Trophoblast cell (in vitro differentiated cells and primary cell): ENCODE measurements around the gene SNRPA1.

Source experiments
- DNase-seq, 2 donors: peaks; one replicate each; pipeline ENCODE4 v3.0.0-alpha.2; 2016
- H2AFZ ChIP-seq: 2 replicates; pipeline ENCODE4 v1.6.1; 2013; ENCODE audit warnings: low read length, moderate library complexity, mild to moderate bottlenecking; ENCODE audit not compliant: insufficient read depth, poor library complexity
- H2AK5ac ChIP-seq: 2 replicates; pipeline ENCODE4 v1.6.1; 2013; ENCODE audit warnings: mild to moderate bottlenecking, low read length
- H2BK120ac ChIP-seq: 2 replicates; pipeline ENCODE4 v1.6.1; 2013; ENCODE audit warnings: low read length, mild to moderate bottlenecking, moderate library complexity; ENCODE audit not compliant: insufficient read depth, poor library complexity
- H2BK12ac ChIP-seq: 2 replicates; pipeline ENCODE4 v1.6.1; 2013; ENCODE audit warnings: mild to moderate bottlenecking, low read length, moderate library complexity
- H2BK5ac ChIP-seq: 2 replicates; pipeline ENCODE4 v1.6.1; 2013; ENCODE audit warnings: low read length, low read depth, moderate library complexity, mild to moderate bottlenecking; ENCODE audit not compliant: poor library complexity
- H3K14ac ChIP-seq: 2 replicates; pipeline ENCODE4 v1.6.1; 2013; ENCODE audit warnings: mild to moderate bottlenecking, low read length
- H3K18ac ChIP-seq: 2 replicates; pipeline ENCODE4 v1.6.1; 2013; ENCODE audit warnings: mild to moderate bottlenecking, low read length
- H3K23ac ChIP-seq: 2 replicates; pipeline ENCODE4 v1.6.1; 2013; ENCODE audit warnings: low read length
- H3K27ac ChIP-seq: 2 replicates; pipeline ENCODE4 v1.5.1; 2013; ENCODE audit warnings: low read depth, mild to moderate bottlenecking, inconsistent platforms, low read length, moderate library complexity
- H3K27me3 ChIP-seq: 2 replicates; pipeline ENCODE4 v1.6.1; 2013; ENCODE audit warnings: inconsistent platforms, mild to moderate bottlenecking, low read length, moderate library complexity; ENCODE audit not compliant: insufficient read depth
- H3K36me3 ChIP-seq, 2 experiments: 1 replicate in 1 of 2; 2 replicates in 1 of 2; pipeline ENCODE4 v1.6.1; 2013; ENCODE audit warnings: low read length in 2 of 2, mild to moderate bottlenecking in 2 of 2, moderate library complexity in 1 of 2; ENCODE audit not compliant: insufficient read depth in 2 of 2, control insufficient read depth in 1 of 2
- H3K4ac ChIP-seq: 2 replicates; pipeline ENCODE4 v1.6.1; 2013; ENCODE audit warnings: low read depth, mild to moderate bottlenecking, low read length, moderate library complexity
- H3K4me1 ChIP-seq, 2 experiments: 1 replicate in 1 of 2; 2 replicates in 1 of 2; pipeline ENCODE4 v1.6.1; 2013; ENCODE audit warnings: low read length in 2 of 2, mild to moderate bottlenecking in 2 of 2, moderate library complexity in 1 of 2; ENCODE audit not compliant: insufficient read depth in 2 of 2, control insufficient read depth in 1 of 2
- H3K4me2 ChIP-seq: 2 replicates; pipeline ENCODE4 v1.6.1; 2013; ENCODE audit warnings: inconsistent platforms, mild to moderate bottlenecking, low read length, moderate library complexity
- H3K4me3 ChIP-seq: 2 replicates; pipeline ENCODE4 v1.5.1; 2013; ENCODE audit warnings: mild to moderate bottlenecking, low read depth, low read length, inconsistent platforms
- H3K79me1 ChIP-seq: one replicate; pipeline ENCODE4 v1.6.1; 2013; ENCODE audit warnings: low read length
- H3K79me2 ChIP-seq: 2 replicates; pipeline ENCODE4 v1.6.1; 2013; ENCODE audit warnings: low read length, mild to moderate bottlenecking; ENCODE audit not compliant: control insufficient read depth, insufficient read depth, poor library complexity
- H3K9ac ChIP-seq: 2 replicates; pipeline ENCODE4 v1.6.1; 2013; ENCODE audit warnings: mild to moderate bottlenecking, low read length
- H3K9me3 ChIP-seq: 2 replicates; pipeline ENCODE4 v1.6.1; 2013; ENCODE audit warnings: low read depth, mild to moderate bottlenecking, control low read depth, inconsistent platforms, low read length; ENCODE audit not compliant: insufficient read depth
- H4K12ac ChIP-seq: 2 replicates; pipeline ENCODE4 v1.6.1; 2013; ENCODE audit warnings: low read depth, mild to moderate bottlenecking, low read length, moderate library complexity
- H4K8ac ChIP-seq: 2 replicates; pipeline ENCODE4 v1.6.1; 2013; ENCODE audit warnings: low read depth, mild to moderate bottlenecking, low read length, moderate library complexity
- H4K91ac ChIP-seq: one replicate; pipeline ENCODE4 v1.6.1; 2013; ENCODE audit warnings: low read depth, mild to moderate bottlenecking, low read length, moderate library complexity
- WGBS: extraction: QIAGEN DNeasy Blood & Tissue Kit; methylation state at CpG from one replicate; pipeline ENCODE4 v1.1.7; 2013; ENCODE audit warnings: missing lambda C conversion rate; ENCODE audit not compliant: insufficient read length, insufficient coverage; ENCODE audit errors: extremely low coverage; 5-methylcytosine and 5-hydroxymethylcytosine counted together

SNRPA1 gene

GRCh38 chr15:101308604-101309435, 13.8 kb upstream of the SNRPA1 start:
- DNase-seq, result no peak
- no peak overlapping the region for H4K12ac ChIP-seq
- H2BK120ac ChIP-seq, result no peak overlapping the region
- no peaks in the 10 kb centered on the region for H3K36me3 ChIP-seq
- H3K79me1 ChIP-seq, result no peaks in the 10 kb centered on the region
- no peak overlapping the region for H2AK5ac ChIP-seq
- no peaks in the 10 kb centered on the region for H3K9me3 ChIP-seq
- H3K23ac ChIP-seq, result no peak overlapping the region
- H3K4me3 ChIP-seq, result no peak overlapping the region
- no peak overlapping the region for H2AFZ ChIP-seq
- H3K27me3 ChIP-seq, result no peaks in the 10 kb centered on the region
- H3K79me2 ChIP-seq, result no peaks in the 10 kb centered on the region
- H2BK5ac ChIP-seq, result no peak overlapping the region
- no peak overlapping the region for H3K4me2 ChIP-seq
- WGBS, result no CpG with 5 or more reads among the region's 20 CpGs
- H3K27ac ChIP-seq, result no peak overlapping the region
- no peak overlapping the region for H2BK12ac ChIP-seq
- H3K14ac ChIP-seq, result no peak overlapping the region
- no peak overlapping the region for H3K4ac ChIP-seq
- H4K91ac ChIP-seq, result no peak overlapping the region
- no peak overlapping the region for H3K18ac ChIP-seq
- H4K8ac ChIP-seq, result no peak overlapping the region
- no peak overlapping the region for H3K9ac ChIP-seq
- H3K4me1 ChIP-seq, result peaks cover 0 to 4% of the 10 kb centered on the region in 2 experiments

- Histone ChIP-seq H2BK5ac (no peak overlapping the region), H3K27ac (no peak overlapping the region), H3K18ac (no peak overlapping the region), H2BK120ac (no peak overlapping the region), H3K79me2 (no peaks in the 10 kb centered on the region), H3K9me3 (no peaks in the 10 kb centered on the region), H4K12ac (no peak overlapping the region), H3K36me3 (no peaks in the 10 kb centered on the region), H3K4me1 (peaks cover 0 to 4% of the 10 kb centered on the region in 2 experiments), H3K27me3 (no peaks in the 10 kb centered on the region), H4K91ac (no peak overlapping the region), H3K79me1 (no peaks in the 10 kb centered on the region), H4K8ac (no peak overlapping the region), H2AK5ac (no peak overlapping the region), H3K9ac (no peak overlapping the region), H3K4me2 (no peak overlapping the region), H3K4me3 (no peak overlapping the region), H2BK12ac (no peak overlapping the region), H3K14ac (no peak overlapping the region), H3K4ac (no peak overlapping the region), H2AFZ (no peak overlapping the region), H3K23ac (no peak overlapping the region)
- no CpG with 5 or more reads among the region's 16 CpGs for WGBS
- DNase-seq, result no peak
These were observed 13.0 kb upstream of the SNRPA1 start for GRCh38 chr15:101307897-101308603.

- Histone ChIP-seq H3K9ac (no peak overlapping the region), H2AFZ (no peak overlapping the region), H2BK5ac (no peak overlapping the region), H3K14ac (no peak overlapping the region), H2AK5ac (no peak overlapping the region), H4K8ac (no peak overlapping the region), H2BK12ac (no peak overlapping the region), H3K23ac (no peak overlapping the region), H3K79me1 (no peaks in the 10 kb centered on the region), H3K27ac (no peak overlapping the region), H3K4me2 (no peak overlapping the region), H4K91ac (no peak overlapping the region), H3K9me3 (no peaks in the 10 kb centered on the region), H3K4ac (no peak overlapping the region), H2BK120ac (no peak overlapping the region), H3K4me1 (peaks cover 0 to 4% of the 10 kb centered on the region in 2 experiments), H3K18ac (no peak overlapping the region), H3K4me3 (no peak overlapping the region), H4K12ac (no peak overlapping the region), H3K36me3 (no peaks in the 10 kb centered on the region), H3K79me2 (no peaks in the 10 kb centered on the region), H3K27me3 (no peaks in the 10 kb centered on the region)
- no CpG with 5 or more reads among the region's 24 CpGs for WGBS
- no peak for DNase-seq
These were observed 12.2 kb upstream of the SNRPA1 start for GRCh38 chr15:101307048-101307896.

GRCh38 chr15:101306341-101307047, 11.4 kb upstream of the SNRPA1 start:
- H4K91ac ChIP-seq, result no peak overlapping the region
- no peak overlapping the region for H3K4me2 ChIP-seq
- DNase-seq, result no peak
- H3K9ac ChIP-seq, result no peak overlapping the region
- no peak overlapping the region for H3K23ac ChIP-seq
- H3K14ac ChIP-seq, result no peak overlapping the region
- H2BK120ac ChIP-seq, result no peak overlapping the region
- no peaks in the 10 kb centered on the region for H3K36me3 ChIP-seq
- H3K79me1 ChIP-seq, result no peaks in the 10 kb centered on the region
- no peak overlapping the region for H3K4me3 ChIP-seq
- no CpG with 5 or more reads among the region's 10 CpGs for WGBS
- H3K79me2 ChIP-seq, result no peaks in the 10 kb centered on the region
- H3K9me3 ChIP-seq, result no peaks in the 10 kb centered on the region
- H4K12ac ChIP-seq, result no peak overlapping the region
- no peaks in the 10 kb centered on the region for H3K27me3 ChIP-seq
- no peak overlapping the region for H4K8ac ChIP-seq
- no peak overlapping the region for H3K4ac ChIP-seq
- H2AK5ac ChIP-seq, result no peak overlapping the region
- H2AFZ ChIP-seq, result no peak overlapping the region
- H3K27ac ChIP-seq, result no peak overlapping the region
- no peak overlapping the region for H2BK12ac ChIP-seq
- H3K4me1 ChIP-seq, result peaks cover 0 to 4% of the 10 kb centered on the region in 2 experiments
- no peak overlapping the region for H2BK5ac ChIP-seq
- no peak overlapping the region for H3K18ac ChIP-seq
